ENCODE results near the gene RAB3GAP2. TPM values are rescaled to one million over a fixed set of nuclear protein-coding genes. Genes with fewer than 3 reads are reported as not detected.

Gene RAB3GAP2, protein sequence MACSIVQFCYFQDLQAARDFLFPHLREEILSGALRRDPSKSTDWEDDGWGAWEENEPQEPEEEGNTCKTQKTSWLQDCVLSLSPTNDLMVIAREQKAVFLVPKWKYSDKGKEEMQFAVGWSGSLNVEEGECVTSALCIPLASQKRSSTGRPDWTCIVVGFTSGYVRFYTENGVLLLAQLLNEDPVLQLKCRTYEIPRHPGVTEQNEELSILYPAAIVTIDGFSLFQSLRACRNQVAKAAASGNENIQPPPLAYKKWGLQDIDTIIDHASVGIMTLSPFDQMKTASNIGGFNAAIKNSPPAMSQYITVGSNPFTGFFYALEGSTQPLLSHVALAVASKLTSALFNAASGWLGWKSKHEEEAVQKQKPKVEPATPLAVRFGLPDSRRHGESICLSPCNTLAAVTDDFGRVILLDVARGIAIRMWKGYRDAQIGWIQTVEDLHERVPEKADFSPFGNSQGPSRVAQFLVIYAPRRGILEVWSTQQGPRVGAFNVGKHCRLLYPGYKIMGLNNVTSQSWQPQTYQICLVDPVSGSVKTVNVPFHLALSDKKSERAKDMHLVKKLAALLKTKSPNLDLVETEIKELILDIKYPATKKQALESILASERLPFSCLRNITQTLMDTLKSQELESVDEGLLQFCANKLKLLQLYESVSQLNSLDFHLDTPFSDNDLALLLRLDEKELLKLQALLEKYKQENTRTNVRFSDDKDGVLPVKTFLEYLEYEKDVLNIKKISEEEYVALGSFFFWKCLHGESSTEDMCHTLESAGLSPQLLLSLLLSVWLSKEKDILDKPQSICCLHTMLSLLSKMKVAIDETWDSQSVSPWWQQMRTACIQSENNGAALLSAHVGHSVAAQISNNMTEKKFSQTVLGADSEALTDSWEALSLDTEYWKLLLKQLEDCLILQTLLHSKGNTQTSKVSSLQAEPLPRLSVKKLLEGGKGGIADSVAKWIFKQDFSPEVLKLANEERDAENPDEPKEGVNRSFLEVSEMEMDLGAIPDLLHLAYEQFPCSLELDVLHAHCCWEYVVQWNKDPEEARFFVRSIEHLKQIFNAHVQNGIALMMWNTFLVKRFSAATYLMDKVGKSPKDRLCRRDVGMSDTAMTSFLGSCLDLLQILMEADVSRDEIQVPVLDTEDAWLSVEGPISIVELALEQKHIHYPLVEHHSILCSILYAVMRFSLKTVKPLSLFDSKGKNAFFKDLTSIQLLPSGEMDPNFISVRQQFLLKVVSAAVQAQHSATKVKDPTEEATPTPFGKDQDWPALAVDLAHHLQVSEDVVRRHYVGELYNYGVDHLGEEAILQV (N-terminal part only)
- total RNA-seq = 30.9 and 34.4 TPM in 2 replicates

DNA sequence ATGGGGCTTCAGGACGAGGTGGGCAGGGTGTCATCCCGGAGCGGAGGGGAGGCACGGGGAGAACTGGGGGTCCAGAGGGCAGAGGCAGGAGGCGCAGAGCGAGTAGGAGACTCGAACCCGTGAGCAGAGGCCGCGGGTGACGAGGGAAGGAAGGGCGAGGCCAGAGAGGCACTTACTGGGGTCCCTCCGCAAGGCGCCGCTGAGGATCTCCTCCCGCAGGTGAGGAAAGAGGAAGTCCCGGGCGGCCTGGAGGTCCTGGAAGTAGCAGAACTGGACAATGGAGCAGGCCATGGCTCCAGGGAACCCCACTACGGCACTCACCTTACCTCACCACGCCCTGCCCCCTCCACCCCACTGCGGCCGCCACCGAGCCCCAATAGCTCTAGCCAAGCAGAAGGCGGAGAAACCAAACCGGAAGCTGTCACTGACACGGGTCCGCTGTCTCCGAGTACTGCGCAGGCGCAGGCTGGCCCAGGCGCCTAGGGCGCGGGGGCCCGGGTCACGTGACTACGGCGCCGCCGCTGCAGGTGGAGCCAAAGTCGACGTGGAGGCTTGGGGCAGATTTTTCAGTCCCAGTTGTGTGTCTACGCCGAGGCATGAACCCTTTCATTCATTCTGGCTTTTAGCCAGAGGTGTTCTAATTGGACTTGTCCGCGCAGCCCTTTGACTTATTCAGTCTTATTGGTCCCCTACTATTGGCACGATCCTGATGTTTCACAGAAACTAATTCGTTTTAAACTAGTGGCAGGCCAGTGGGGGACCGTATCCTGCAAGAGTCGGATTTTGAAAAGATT is at the start of gene RAB3GAP2:
RAB3GAP2 (minus strand) TSS at position 407 of the 794 bp plus-strand sequence; CDS start at position 291, 116 bp downstream.

Other genes with a start within 250 kb of the RAB3GAP2 start
- gene EPRS1, start 225.9 kb downstream of the RAB3GAP2 start, total RNA-seq = 191 and 235 TPM in 2 replicates
- gene BPNT1, start 182.7 kb downstream of the RAB3GAP2 start, total RNA-seq = 15.4 and 16.1 TPM in 2 replicates
- 77.9 and 97.7 TPM in 2 replicates for gene IARS2, start 178.3 kb downstream of the RAB3GAP2 start, total RNA-seq

All from smooth muscle cell of bladder (primary cell).